GM18511 (cell line): Measurements from ENCODE around the gene GRPEL1.

Experiments used
- ATAC-seq: cut with Tn5 transposase; IDR thresholded peaks from one replicate; pipeline ENCODE4 v1.9.1; 2021; ENCODE audit warnings: mild to moderate bottlenecking, moderate library complexity; ENCODE audit not compliant: unreplicated experiment

Gene GRPEL1

GRCh38 chr4:7067126-7067451, 775 bp downstream of the GRPEL1 start:
- no peak for ATAC-seq

- ATAC-seq = no peak
These were observed 1.4 kb downstream of the GRPEL1 start for GRCh38 chr4:7066493-7066892.

GRCh38 chr4:7066006-7066405, 1.9 kb downstream of the GRPEL1 start:
- ATAC-seq = no peak

GRCh38 chr4:7063362-7063761, 4.5 kb downstream of the GRPEL1 start:
- no peak for ATAC-seq

- ATAC-seq = no peak
These were observed 5.0 kb downstream of the GRPEL1 start for GRCh38 chr4:7062816-7063215.

GRCh38 chr4:7061815-7062214, 6.0 kb downstream of the GRPEL1 start:
- ATAC-seq = no peak

- ATAC-seq = no peak
These were observed 7.3 kb downstream of the GRPEL1 start for GRCh38 chr4:7060346-7061150.

GRCh38 chr4:7059662-7060061, 8.2 kb downstream of the GRPEL1 start:
- no peak for ATAC-seq

GRCh38 chr4:7058792-7059191, 9.1 kb downstream of the GRPEL1 start:
- no peak for ATAC-seq

GRCh38 chr4:7055990-7056325, 11.9 kb downstream of the GRPEL1 start:
- ATAC-seq = no peak

- ATAC-seq = no peak
These were observed 12.5 kb downstream of the GRPEL1 start for GRCh38 chr4:7055111-7055989.

- no peak for ATAC-seq
These were observed 13.6 kb downstream of the GRPEL1 start for GRCh38 chr4:7054106-7054880.

- no peak for ATAC-seq
These were observed 14.7 kb downstream of the GRPEL1 start for GRCh38 chr4:7052923-7053715.

GRCh38 chr4:7052313-7052712, 15.6 kb downstream of the GRPEL1 start:
- no peak for ATAC-seq

GRCh38 chr4:7051905-7052304, 16.0 kb downstream of the GRPEL1 start:
- no peak for ATAC-seq

GRCh38 chr4:7051144-7051495, 16.7 kb downstream of the GRPEL1 start:
- ATAC-seq = no peak

GRCh38 chr4:7050481-7051143, 17.3 kb downstream of the GRPEL1 start:
- ATAC-seq = no peak

- ATAC-seq = no peak
These were observed 18.1 kb downstream of the GRPEL1 start for GRCh38 chr4:7049739-7050138.

- ATAC-seq = no peak
These were observed 18.6 kb downstream of the GRPEL1 start for GRCh38 chr4:7049295-7049694.

GRCh38 chr4:7048642-7049041, 19.2 kb downstream of the GRPEL1 start:
- no peak for ATAC-seq
